HG03064 (cell line): Measurements from ENCODE around the gene PIEZO2.

ENCODE experiments used
- ATAC-seq: cut with Tn5 transposase; IDR thresholded peaks from one replicate; pipeline ENCODE4 v1.9.1; 2021; ENCODE audit warnings: low read depth; ENCODE audit not compliant: unreplicated experiment

Gene PIEZO2

DNA sequence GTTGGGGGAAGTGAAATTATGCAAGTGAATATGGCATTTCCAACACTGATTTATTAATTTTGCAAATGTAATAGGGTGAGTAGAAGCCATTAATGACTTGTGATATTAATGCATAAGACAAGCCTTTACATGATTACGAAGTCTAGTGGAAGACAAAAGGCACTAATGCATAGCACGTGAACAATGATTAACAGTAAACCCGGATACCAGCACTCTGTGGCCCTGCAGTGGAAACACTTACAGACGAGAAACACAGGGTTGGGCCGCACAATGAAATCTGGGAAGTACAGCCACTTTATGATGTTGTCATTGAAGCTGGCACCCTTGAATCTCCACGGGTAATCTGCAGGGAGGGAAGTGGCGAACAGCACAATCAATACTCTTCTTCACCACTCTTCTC lies 390.1 kb downstream of the PIEZO2 start:
- no peak for ATAC-seq

GRCh38 chr18:10757946-10758345 lies 391.4 kb downstream of the PIEZO2 start:
- ATAC-seq, result no peak

- no peak for ATAC-seq
Observed at GRCh38 chr18:10757349-10757748, 392.0 kb downstream of the PIEZO2 start.

DNA sequence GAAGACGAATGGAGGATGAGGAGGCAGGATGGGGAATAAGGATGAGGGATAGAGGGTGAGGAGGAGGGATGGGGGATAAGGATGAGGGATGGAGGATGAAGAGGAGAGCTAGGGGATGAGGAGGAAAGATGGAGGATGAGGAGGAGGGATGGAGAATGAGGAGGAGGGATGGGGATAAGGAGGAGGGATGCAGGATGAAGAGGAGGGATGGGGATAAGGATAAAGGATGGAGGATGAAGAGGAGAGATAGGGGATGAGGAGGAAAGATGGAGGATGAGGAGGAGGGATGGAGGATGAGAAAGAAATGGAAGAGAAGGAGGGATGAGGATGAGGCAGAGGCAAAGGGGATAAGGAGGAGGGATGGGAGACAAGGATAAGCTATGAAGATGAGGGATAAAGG lies 393.5 kb downstream of the PIEZO2 start:
- ATAC-seq, result no peak

DNA sequence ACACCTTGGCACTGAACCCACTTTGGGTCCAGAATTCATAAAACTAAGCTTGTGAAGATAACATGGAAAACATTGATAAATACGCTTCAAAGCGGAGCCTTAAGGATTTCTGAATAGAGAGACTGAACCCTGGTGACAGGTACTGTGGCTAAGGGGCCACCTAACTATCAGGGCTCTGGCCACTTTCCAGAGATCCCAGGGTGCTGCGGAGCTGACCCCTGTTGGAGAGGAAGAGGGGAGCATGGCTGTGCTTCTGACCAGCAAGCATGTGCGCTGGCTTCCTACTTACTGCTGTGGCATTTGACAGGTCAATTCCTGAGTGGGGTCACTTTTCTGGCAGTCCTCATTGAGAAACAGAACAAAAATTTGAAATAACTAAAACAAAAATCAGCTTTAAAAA lies 395.2 kb downstream of the PIEZO2 start:
- ATAC-seq, result no peak

- no peak for ATAC-seq
Observed at GRCh38 chr18:10752382-10752781, 397.0 kb downstream of the PIEZO2 start.

DNA sequence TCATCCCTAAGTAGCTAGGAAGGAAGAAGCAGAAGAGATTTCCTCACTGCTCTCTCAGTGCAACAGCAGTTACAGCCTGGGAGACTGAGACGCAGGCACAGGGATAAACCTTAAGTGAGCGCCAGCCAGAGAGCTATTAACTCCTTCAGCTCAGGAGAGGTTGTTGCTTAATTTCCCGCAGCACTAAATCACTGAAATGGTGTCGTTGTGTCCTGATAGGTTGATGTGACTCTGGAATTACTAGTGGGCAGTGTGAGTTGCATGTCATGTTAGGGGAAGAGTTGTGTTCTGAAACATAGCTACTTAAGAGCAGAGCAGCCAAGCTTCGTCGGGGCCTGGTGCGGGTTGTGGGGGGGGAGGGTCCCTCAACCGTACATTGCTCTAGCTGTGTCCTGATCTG lies 397.7 kb downstream of the PIEZO2 start:
- no peak for ATAC-seq

GRCh38 chr18:10750191-10751035 lies 399.0 kb downstream of the PIEZO2 start:
- no peak for ATAC-seq

GRCh38 chr18:10748641-10749040 lies 400.7 kb downstream of the PIEZO2 start:
- ATAC-seq, result no peak

DNA sequence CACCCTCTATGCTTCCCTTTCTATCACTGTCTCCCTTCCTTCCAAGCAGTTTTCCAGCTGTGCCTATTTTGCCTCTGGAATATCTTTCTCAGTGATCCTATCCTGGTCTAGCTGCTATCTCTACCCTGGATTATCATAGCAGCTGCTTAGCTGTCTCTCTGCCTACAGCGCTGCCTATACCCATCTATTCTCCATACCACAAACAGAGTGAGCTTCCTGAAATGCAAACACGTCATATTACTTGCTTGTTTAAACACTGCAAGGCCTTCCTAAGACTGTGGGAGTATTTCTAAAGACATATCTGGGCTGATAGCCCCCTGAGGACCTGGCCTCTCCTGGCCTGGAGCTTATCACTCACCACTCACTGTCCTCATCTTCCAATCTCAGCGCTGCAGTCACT lies 403.4 kb downstream of the PIEZO2 start:
- no peak for ATAC-seq

DNA sequence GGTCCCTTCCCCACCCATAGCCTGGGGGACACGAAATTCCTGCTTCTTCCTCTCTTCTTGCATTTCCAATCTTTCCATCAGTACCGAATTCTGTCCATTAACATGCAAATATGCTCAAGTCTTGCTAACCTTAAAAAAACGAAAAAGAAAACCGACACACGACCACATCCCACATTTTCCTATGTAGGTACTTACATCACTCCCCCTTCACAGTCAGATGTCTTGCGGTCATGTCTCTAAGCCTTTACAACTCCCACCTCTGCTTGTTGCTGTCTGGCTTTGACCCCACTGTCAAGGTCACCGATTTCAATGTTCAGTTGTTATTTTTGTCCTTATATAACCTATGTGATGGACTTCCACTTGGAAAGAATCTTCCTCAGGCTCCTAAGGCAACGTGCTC lies 404.1 kb downstream of the PIEZO2 start:
- ATAC-seq, result no peak

- no peak for ATAC-seq
Observed at GRCh38 chr18:10743766-10744165, 405.6 kb downstream of the PIEZO2 start.

DNA sequence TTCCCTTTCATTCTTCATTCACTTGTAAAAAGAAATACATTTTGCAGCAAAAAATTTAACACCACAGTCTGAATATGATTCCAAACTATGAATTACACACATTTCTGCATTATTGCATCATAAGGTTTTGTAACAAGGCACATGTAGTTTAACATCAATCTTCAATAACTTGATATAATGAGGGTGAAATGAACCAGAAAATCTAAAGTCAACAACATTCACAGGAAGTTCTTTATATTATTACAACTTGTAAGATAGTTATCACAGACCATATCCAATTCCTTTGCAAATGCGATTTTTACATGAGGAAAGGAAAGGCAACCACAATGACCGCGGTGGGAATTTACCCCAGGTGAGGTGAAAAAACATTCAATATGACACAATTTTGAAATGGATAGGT lies 410.2 kb downstream of the PIEZO2 start:
- ATAC-seq, result no peak

DNA sequence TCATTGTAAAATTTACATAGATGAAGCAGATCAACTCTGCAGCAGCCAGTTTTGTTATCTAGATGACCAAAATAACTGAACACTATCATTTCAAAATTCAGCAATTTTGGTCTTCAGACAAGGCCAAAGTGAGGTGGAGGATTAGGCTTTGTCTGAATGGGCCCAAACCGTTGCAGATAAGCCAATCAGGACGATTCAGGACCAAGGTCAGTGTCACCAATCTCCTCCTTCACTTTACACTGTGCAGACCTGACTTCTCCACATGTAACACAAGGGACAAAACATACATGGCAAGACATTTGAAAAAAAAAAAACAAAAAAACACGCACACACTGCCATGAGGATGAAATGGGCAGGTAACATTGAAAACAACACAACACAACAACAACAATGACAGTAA lies 412.4 kb downstream of the PIEZO2 start:
- no peak for ATAC-seq

DNA sequence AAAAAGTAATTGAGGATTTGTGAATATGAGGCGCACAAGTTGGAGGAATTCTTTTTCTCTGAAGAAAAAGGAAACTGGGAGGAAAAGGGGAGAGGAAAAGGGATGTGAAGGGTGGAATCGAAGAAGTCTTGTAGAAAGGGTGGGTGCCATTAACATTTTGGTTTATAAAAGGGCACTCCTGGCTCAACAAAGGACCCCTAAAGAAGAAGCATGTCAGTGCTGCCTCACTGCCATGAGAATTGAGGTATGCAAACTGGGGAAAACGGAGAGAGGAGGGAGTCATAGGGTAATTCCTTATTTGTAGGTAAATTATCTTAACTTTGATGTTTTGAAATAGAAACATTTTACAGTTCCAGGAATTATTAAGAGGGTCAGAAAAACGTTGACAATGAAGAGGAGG lies 416.4 kb downstream of the PIEZO2 start:
- ATAC-seq, result no peak

DNA sequence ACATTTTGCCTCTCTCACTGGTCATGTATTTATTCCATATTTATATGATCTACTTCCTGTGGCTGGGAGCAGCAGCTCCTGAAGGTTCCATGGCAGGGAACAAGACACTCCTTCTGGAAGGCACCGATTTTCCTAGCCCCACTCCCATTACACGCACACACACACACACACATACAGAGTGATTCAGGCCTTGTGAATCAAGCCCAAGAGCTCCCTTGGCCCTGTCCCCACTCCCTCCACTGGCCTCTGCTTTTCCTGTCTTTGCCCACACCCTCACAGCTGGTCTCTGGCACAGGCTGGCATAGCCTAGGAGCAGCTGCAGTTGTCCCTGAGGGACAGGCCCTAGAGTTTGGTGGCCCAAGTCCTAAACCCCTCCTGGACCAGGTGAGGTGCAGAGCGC lies 421.9 kb downstream of the PIEZO2 start:
- ATAC-seq, result no peak

GRCh38 chr18:10726198-10727068 lies 422.9 kb downstream of the PIEZO2 start:
- ATAC-seq, result no peak

DNA sequence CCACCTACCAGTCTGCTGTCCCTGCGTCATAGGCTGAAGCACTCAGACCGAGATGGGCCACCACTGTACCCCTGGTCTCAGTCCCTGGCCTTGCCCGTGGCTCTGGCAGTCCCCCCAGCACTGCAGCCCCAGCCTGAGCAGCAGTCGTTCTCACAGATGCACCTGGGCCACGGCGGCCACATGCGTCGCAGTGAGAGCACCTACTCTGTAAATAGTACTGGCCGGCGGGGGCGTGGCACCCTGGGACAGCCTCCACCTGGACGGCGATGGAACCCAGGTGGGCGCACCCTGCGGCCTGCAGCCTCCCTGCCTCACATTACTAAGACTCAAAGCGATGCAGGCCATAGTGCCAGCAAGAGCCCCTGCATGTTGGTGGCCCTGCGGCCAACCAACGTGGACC lies 424.7 kb downstream of the PIEZO2 start:
- ATAC-seq, result no peak

GRCh38 chr18:10723496-10723895 lies 425.9 kb downstream of the PIEZO2 start:
- ATAC-seq, result no peak

GRCh38 chr18:10718809-10719208 lies 430.6 kb downstream of the PIEZO2 start:
- ATAC-seq, result no peak

- no peak for ATAC-seq
Observed at GRCh38 chr18:10715791-10716190, 433.6 kb downstream of the PIEZO2 start.

DNA sequence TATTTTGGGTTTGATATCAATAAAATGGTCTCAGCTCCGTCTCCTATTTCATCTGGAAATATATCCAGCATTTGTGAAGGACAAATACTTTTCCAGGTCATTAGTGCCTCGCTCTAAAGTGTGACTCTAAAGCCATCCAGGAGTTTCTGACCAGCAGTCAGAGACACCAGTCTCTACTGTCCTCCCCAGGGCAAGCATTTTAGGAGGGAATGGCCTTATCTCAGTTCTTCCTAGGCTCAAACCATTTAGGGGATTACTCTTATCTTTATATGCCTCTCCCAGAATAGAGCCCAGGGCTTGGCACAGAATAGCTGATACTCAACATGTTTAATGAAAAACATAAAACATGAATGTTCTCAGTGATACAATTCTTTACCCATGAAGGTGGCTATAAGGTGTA lies 436.0 kb downstream of the PIEZO2 start:
- no peak for ATAC-seq
